HG03571 (cell line): ENCODE results near the gene SLC12A3.

Experiments used
- ATAC-seq: cut with Tn5 transposase; IDR thresholded peaks from one replicate; pipeline ENCODE4 v1.9.1; 2021; ENCODE audit not compliant: unreplicated experiment

The SLC12A3 gene

GRCh38 chr16:56864960-56865359, at the start of gene SLC12A3:
Gene SLC12A3, plus strand, starts transcription at chr16:56865207. Its CDS starts 29 bp downstream, at chr16:56865236.
- ATAC-seq: no peak

GRCh38 chr16:56815721-56816120, 49.3 kb upstream of the SLC12A3 start:
- no peak for ATAC-seq

GRCh38 chr16:56817056-56817455, 48.0 kb upstream of the SLC12A3 start:
- ATAC-seq: no peak

- ATAC-seq: no peak
Observed at GRCh38 chr16:56817938-56818337, 47.1 kb upstream of the SLC12A3 start.

- ATAC-seq: no peak
Observed at GRCh38 chr16:56823081-56823733, 41.8 kb upstream of the SLC12A3 start.

- ATAC-seq: no peak
Observed at GRCh38 chr16:56824331-56824730, 40.7 kb upstream of the SLC12A3 start.

- ATAC-seq: no peak
Observed at GRCh38 chr16:56824804-56825203, 40.2 kb upstream of the SLC12A3 start.

GRCh38 chr16:56825826-56826225, 39.2 kb upstream of the SLC12A3 start:
- no peak for ATAC-seq

- ATAC-seq: no peak
Observed at GRCh38 chr16:56828647-56829046, 36.4 kb upstream of the SLC12A3 start.

- no peak for ATAC-seq
Observed at GRCh38 chr16:56830669-56831068, 34.3 kb upstream of the SLC12A3 start.

GRCh38 chr16:56832768-56833167, 32.2 kb upstream of the SLC12A3 start:
- no peak for ATAC-seq

- no peak for ATAC-seq
Observed at GRCh38 chr16:56833243-56833970, 31.6 kb upstream of the SLC12A3 start.

- no peak for ATAC-seq
Observed at GRCh38 chr16:56835320-56835719, 29.7 kb upstream of the SLC12A3 start.

- ATAC-seq: no peak
Observed at GRCh38 chr16:56836410-56837230, 28.4 kb upstream of the SLC12A3 start.

- no peak for ATAC-seq
Observed at GRCh38 chr16:56838622-56839337, 26.2 kb upstream of the SLC12A3 start.

- ATAC-seq: no peak
Observed at GRCh38 chr16:56841233-56841632, 23.8 kb upstream of the SLC12A3 start.

- no peak for ATAC-seq
Observed at GRCh38 chr16:56841659-56842058, 23.3 kb upstream of the SLC12A3 start.

- no peak for ATAC-seq
Observed at GRCh38 chr16:56842133-56842532, 22.9 kb upstream of the SLC12A3 start.

GRCh38 chr16:56844056-56844455, 21.0 kb upstream of the SLC12A3 start:
- ATAC-seq: no peak

- ATAC-seq: no peak
Observed at GRCh38 chr16:56847173-56847910, 17.7 kb upstream of the SLC12A3 start.
